HG03064 (cell line): ENCODE results near the gene RAPGEF2.

ENCODE experiments used
- ATAC-seq: cut with Tn5 transposase; IDR thresholded peaks from one replicate; pipeline ENCODE4 v1.9.1; 2021; ENCODE audit warnings: low read depth; ENCODE audit not compliant: unreplicated experiment

The RAPGEF2 gene

DNA sequence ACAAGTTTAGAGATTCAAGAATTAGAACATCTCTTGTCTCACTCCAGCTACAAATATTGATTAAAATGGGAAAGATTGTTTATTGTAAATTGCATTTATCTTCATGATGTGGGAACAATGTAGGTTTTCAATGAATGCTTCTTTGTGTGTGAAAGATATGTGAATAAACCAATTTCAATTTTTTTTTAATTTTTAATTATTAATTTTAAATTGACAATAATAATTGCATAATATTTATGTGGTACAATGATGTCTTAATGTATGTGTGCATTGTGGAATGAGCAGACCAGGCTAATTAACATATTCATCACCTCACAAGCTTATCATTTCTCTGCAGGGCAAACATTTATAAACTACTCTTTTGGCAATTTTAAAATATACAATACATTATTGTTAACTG is 281.1 kb downstream of the RAPGEF2 start:
- no peak for ATAC-seq

DNA sequence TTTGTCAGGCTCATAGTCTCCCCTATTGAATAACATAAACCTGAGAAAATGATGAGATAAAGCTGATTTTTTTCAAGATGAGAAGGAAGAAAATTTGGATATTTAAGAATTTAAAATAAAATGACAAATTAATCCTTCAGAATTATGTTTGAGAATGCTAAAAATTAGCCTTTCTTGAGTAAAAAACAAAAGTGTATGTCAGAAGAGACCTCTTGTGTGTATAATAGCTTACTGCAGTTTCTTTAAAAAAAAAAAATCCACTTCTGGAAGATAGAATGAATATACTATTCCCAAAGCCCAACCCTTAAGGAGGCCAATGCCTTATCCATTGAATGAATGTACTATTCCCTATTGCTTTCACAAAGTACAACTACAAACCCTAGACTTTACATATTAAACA is 281.8 kb downstream of the RAPGEF2 start:
- ATAC-seq: no peak

DNA sequence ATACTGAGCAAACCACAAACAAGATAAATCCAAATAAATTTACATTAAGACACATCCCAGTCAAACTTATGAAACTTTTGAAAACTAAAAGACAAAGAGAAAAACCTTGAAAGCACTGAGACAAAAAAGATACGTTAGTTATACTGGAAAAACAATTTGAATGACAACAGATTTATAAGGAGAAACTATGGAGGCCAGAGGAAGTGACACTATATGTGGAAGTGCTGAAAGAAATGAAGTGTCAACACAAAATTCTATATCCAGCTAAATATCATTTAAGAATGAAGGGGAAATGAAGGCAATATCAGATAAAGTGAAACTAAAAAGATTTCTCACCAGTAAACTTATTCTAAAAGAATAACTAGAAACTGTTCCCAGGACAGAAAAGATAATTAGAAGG is 283.7 kb downstream of the RAPGEF2 start:
- ATAC-seq: no peak

GRCh38 chr4:159389756-159390155 is 286.9 kb downstream of the RAPGEF2 start:
- no peak for ATAC-seq

GRCh38 chr4:159390648-159391047 is 287.8 kb downstream of the RAPGEF2 start:
- no peak for ATAC-seq

DNA sequence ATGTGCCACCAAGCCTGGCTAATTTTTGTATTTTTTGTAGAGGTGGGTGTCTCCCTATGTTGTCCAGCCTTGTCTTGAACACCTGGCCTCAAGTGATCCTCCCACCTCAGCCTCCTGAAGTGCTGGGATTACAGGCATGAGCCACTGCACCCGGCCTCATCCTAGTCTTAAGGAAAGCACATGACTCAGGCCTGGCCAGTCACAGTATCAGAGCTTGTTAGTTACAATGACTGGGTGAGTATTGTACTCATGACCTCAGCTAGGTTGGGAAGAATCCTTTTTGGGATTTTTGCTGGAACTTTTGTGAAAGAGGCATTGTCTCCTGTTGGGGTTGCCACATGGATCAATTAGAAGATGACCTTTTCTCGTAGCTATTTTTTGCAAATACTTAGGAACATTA is 292.8 kb downstream of the RAPGEF2 start:
- ATAC-seq: no peak

GRCh38 chr4:159396151-159396550 is 293.3 kb downstream of the RAPGEF2 start:
- no peak for ATAC-seq

GRCh38 chr4:159398236-159398638 is 295.4 kb downstream of the RAPGEF2 start:
- ATAC-seq: no peak

GRCh38 chr4:159400558-159401225 is 297.8 kb downstream of the RAPGEF2 start:
- ATAC-seq: no peak

DNA sequence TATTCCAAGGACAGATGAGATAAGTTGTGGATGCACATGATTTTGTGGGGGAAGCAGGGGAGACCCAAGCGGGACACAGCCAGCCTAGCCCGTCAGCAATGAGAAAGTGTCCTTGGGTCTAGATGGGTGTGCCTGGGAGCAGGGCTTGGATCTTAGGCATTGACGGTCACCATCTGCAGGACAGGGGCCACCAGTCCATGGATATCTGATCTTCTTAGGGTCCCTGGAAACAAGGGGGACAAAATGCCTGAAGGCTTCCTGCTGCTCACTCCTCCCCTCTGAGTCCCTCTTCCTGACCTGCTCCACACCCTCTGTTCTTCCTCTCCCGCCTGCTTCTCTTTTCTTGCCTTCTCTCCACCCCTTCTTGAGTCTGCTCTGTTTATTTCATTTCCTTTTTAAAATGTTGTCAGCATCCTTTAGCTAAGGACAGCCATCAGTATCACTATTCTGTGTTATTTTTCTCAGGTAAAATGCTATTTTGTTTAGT is 298.4 kb downstream of the RAPGEF2 start:
- no peak for ATAC-seq

- no peak for ATAC-seq
These were observed 299.0 kb downstream of the RAPGEF2 start for GRCh38 chr4:159401791-159402380.
